Measurements from ENCODE around the gene PAX7.
"Not testable (repeated sequence)": the region's sequence is repeated elsewhere in the genome, so short reads cannot be mapped to it uniquely, and the experiment has no call there.

The PAX7 gene

DNA sequence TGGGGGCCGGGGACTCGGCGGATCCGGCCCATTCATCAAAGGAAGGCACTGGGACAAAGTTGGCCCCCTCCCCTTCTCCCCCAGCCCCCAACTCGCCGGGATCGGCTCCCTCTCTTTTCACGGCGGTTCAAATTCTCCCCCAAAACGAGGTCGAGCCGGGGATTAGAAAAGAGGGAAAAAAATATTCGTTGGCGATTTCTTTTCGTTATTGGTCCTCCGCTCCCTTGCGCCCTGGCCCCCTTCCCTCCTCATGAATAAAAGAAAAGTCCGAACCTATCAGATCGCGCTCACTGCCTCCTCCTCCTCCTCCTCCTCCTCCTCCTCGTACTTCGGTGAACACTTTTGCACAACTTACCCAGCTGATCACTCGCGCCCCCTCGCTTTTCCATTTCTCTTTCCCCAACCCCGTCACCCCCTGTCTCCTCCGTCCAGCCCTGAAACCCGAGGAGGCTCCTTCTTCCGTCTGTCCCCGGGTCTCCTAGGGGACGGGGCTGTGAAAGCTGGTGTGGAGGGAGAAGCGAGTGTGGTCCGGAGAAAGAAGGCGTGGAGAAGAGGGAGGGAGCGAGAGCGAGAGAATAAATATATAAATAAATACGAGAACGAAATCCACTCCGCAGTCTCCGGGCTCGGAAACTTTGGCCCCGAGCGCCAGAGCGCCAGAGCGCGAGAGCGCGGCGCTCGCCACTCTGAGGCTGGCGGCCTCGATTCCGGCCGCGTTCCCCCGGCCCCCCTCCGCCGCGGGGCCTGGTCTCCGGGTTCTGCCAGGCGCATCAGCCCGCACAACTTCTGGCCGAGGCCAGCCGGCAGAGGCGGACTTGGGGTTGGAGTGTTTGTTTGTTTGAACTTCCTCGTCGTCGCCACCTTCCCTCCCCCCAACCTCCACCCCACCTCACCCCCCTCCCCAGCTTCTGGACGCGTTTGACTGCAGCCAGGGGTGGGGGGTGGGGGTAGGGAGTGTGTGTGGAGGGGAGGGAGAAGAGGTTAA lies at the start of gene PAX7:
Gene PAX7, plus strand, starts transcription at position 336 of the 985 bp plus-strand sequence. CDS start 758 bp downstream, outside the sequence.
- no peak for DNase-seq

- peak; percentile 7 for DNase-seq
Measured at GRCh38 chr1:18581420-18581880, 49.2 kb upstream of the PAX7 start.

GRCh38 chr1:18582890-18583289 lies 47.8 kb upstream of the PAX7 start:
- DNase-seq = no peak

GRCh38 chr1:18583326-18583941 lies 47.2 kb upstream of the PAX7 start:
- no peak for DNase-seq

- DNase-seq = not testable (repeated sequence)
Measured at GRCh38 chr1:18586016-18586415, 44.6 kb upstream of the PAX7 start.

DNA sequence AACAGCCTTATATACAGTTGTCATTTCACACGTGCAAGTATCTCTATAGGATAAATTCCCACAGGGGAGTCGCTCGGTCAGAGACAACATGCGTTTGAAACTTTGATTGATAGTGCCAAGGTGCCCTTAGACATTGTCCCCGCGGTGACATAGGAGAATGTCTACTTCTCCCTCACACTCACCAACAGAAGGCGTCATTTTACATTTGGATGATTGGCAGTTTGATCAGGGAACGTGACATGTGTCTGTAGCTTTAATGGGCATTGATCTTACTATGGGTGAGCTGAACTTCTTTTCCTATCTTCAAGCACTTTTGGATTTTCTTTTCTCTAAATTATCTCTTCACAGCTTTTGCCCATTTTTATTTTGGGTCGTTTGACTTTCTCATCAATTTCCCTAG lies 42.6 kb upstream of the PAX7 start:
- no peak for DNase-seq

DNA sequence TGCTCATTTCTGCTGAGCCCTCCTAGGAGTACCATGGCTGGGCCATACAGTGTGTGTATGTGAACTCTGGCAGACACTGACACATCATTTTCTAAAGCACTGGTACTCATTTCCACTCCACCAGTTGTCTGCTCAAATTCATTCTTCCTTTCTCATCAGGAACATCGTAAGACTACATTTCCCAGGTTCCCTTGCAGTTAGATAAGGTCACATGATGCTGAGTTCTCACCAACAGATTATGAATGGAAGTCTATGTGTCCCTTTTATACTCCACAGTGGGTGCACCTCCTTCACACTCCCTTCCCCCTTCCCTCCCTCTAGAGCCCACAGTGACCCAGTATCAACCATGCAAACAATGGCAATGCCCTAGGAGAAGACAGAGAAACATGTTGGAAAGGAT lies 38.3 kb upstream of the PAX7 start:
- DNase-seq = no peak

DNA sequence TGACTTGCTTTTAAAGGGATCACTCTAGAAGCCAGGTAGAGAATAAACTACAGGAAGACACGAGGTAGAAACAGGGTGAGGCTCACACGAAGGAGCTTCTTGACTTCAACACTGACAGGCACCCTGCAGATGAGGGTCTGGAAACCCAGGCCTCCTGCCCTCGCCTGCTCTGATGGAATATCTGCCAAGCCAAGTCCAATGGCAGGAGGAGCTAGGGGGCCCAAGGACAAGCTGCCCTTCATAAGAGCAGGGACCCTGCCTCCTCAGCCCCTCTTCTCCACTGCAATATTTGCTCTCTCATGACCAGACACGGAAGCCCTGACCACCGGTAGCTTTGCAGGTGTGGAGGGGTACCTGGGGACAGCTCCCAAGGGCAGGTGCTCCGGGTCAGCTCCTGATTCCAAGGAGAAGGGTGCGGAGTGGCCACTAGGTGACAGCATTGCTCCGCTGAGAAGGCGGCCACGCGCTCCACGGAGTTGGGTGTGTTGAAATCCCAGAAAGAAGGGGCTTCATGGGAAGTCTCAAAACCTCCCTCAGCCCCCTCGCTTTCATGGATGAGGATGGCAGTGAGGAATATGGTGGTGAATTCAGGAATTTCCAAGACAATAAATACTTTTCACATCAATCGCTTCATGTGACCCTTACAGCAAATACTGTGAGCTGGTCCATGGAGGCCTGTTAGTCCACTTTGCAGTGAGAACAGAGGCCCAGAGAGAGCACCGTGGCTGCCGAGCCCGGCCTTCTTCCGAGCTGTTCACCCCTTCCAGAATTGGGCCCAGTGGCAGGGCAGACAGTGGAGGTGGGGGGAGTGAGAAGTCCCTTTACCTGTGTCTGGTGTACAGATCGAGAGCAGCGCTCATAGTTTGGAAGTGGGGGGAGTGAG lies 33.2 kb upstream of the PAX7 start:
- no peak for DNase-seq

GRCh38 chr1:18599086-18599485 lies 31.6 kb upstream of the PAX7 start:
- no peak for DNase-seq

- no peak for DNase-seq
Measured at GRCh38 chr1:18599704-18600103, 30.9 kb upstream of the PAX7 start.

DNA sequence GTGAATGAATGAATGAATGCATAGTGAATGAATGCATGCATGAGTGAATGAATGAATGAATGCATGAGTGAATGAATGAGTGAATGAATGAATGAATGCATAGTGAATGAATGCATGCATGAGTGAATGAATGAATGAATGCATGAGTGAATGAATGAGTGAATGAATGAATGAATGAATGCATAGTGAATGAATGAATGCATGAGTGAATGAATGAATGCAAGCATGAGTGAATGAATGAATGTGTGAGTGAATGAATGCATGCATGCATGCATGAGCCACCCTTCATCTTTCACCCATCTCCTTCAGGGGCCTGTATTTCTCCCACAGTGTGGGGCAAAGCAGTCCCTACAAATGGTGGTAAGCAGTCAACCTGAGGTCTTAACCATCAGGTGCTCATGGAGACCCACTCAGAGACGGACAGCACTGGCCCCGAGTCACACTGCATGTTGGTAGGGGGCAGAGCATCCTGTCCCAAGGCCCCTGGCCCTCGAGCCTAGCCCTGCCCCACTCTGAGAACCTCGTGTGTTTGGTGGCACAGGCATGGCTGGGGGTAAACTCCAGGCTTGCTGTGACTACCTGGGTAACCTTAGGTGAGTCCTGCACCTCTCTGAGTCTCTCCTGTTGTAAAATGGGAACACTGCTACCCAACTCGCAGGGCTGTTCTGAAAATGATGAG lies 28.0 kb upstream of the PAX7 start:
- DNase-seq = no peak

GRCh38 chr1:18603212-18603852 lies 27.3 kb upstream of the PAX7 start:
- DNase-seq = no peak

DNA sequence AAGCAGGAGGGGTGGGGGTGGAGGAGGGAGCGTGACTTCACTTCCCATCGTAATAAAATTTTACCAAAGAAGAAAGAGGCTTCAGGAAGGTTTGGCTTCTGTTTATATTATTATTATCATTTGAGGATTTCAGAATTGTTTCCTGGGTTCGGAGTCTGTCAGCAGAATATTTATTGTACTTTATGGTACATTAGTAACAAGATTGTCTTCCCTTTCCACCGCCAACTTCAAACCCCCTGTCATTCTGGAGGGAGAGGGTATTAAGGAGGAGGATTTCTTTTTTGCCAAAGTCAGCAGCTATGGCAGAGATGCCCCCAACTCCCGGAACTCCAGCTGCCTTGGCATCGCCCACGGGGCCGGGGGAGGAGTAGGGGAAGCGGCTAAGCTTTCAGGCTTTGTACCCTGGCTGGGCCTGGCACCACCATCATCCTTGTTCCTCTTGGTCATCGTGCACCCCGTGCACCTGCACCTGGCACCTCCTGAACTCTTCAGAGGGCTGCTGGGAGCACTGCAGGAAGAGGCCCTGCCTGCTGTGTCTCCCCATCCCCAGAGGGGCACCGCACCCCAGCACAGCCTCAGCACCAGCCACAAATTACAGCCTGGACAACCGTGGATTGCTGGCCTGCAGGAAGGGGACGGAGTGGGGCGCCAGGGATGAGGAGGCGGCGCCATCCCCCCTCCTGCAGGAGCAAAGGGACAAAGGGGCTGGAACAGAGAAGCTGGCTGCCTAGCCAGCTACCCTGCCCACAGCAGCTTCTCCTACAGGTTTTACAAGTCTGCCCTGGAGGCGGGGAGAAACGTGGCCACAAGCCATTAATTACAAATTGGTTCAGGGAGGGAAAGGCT lies 24.0 kb upstream of the PAX7 start:
- no peak for DNase-seq

GRCh38 chr1:18607289-18607760 lies 23.3 kb upstream of the PAX7 start:
- no peak for DNase-seq

GRCh38 chr1:18608534-18608933 lies 22.1 kb upstream of the PAX7 start:
- no peak for DNase-seq

DNA sequence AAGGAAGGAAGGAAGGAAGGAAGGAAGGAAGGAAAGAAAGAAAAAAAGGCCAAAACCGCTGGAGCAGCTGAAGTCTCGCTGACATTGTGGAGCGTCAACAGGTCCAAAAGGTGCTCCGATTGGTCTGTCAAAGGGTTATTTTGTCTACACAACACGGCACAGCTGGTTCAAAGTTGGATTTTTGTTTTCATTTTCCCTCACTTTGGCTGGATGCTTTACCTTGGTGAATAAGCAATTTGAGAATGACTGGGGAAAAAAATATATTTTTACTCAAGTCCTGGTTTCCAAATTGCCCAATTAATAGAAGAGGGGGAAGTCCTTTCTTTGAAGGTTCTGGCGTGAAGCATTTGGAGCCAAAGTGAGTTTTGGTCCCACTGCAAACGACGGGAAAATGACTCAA lies 19.3 kb upstream of the PAX7 start:
- DNase-seq = no peak

GRCh38 chr1:18612073-18612472 lies 18.6 kb upstream of the PAX7 start:
- DNase-seq = no peak

DNA sequence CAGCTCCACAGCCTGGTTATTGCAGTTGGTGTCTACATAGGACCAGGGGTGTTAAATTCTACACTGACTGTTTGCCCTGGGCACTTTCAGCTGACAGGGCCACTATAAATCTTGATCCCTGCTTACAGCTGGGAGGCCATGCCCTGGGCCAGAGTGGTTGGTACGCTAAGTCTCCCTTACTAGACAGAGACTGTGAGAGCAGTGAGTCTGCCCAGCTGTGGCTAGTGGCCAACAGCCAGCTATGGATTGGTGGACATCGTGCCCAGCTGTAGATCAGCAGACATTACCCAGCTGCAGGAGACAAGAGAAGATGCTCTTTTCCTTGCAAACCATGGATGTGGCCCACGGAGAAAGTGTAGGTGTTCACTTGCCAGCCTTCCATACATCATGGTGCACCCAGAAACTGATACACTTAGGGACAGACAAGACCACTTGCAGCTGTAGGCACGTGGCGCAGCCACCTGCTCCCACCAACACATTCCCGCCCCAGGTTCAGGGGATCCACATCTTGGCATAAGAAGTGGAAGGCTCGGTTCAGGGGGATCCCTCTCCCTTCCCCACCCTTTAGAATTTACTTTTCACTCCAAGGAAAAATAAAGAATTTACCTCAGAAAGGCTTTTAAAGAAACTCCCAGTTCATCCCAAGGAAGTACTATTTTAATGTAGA lies 16.4 kb upstream of the PAX7 start:
- no peak for DNase-seq

DNA sequence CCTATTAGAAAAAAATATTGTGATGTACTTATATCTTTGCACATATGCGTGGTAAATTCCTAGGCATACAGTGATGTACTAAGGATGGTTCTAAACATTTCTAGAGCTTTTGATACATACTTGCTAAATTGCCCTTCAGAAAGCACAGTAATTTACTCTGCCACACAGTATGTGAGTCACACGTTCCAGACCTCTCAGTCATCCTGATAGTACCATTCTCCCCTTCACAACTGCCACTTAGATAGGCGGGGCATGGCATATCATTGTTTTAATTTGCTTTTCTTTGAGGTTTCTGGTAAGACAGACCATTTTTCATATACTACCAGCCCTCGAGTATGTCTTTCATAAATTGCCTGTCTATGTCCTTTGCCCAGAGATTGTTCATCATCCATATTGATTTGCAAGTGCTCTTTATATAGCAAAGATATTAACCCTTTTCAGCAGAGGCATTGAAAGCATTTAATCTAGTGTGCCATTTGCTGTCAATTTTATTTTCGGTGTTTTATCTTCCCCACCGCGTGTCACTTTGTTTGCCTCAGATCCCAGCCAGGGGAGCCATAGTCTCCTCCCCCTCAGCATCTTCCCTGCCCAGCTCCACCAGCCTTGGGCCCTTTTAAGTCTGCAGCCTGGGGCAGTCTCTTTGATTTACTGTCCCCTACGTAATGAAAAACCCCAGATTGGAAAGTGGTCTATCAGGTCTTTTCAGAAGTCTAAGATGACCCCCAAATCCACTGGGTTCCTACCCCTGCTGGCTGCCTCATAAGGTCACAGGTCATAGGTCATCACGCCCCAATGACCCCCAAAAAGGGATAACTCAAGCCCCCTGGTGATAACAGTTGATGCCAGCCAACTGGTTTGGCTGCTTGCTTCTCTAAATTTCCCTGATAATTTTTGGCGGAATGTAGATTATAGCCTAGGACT lies 11.8 kb upstream of the PAX7 start:
- DNase-seq = no peak

All from GDM1 (cell line).